Measurements from ENCODE around the gene LRRC41. TPM values are rescaled to one million over a fixed set of nuclear protein-coding genes. Genes with fewer than 3 reads are reported as not detected.
"Not testable (repeated sequence)": the region's sequence is repeated elsewhere in the genome, so short reads cannot be mapped to it uniquely, and the experiment has no call there.

The LRRC41 gene
- total and polyA plus RNA-seq, 8 donors: 19.8 to 31.3 (median 26.2) TPM

DNA sequence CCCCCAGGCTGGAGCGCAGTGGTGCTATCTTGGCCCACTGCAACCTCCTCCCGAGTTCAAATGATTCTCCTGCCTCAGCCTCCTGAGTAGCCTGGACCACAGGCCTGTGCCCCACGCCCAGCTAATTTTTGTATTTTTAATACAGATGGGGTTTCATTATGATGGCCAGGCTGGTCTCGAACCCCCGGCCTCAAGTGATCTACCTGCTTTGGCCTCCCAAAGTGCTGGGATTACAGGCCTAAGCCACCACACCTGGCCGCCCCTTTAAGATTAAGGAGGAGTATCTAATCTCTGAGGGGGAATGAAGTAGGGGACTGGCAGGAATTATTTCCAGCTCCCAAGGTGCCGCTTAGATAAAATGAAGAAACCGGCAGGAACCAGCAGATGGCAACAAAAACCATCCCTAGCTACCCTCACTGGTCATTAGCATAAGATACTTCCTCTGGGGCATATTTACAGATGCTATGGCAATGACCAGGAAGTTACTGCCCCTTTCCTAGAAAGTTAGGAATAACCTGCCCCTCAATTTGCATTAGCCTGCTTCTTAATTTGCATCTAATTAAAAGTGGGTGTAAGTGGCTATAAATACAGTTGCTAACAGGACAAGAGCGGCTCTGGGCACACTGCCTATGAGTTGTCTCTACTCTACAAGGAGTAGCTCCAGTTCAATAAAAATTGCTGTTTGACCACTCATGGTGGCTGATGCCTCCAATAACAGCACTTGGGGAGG lies 30.0 kb upstream of the LRRC41 start:
- intact Hi-C loops (cut with DNase I): no loop called here
- ATAC-seq: peak in 3 of 4 donors; percentile 55 to 75 (median 71)
- FAIRE-seq: no peak
- Histone ChIP-seq H3K9me3 (no peaks in the 10 kb centered on the region), H3K27ac (no peak overlapping the region), H3K27me3 (no peaks in the 10 kb centered on the region), H3K36me3 (no peaks in the 10 kb centered on the region), H3K4me1 (no peaks in the 10 kb centered on the region), H3K4me3 (no peak overlapping the region)
- TF ChIP-seq, protein P1, sequence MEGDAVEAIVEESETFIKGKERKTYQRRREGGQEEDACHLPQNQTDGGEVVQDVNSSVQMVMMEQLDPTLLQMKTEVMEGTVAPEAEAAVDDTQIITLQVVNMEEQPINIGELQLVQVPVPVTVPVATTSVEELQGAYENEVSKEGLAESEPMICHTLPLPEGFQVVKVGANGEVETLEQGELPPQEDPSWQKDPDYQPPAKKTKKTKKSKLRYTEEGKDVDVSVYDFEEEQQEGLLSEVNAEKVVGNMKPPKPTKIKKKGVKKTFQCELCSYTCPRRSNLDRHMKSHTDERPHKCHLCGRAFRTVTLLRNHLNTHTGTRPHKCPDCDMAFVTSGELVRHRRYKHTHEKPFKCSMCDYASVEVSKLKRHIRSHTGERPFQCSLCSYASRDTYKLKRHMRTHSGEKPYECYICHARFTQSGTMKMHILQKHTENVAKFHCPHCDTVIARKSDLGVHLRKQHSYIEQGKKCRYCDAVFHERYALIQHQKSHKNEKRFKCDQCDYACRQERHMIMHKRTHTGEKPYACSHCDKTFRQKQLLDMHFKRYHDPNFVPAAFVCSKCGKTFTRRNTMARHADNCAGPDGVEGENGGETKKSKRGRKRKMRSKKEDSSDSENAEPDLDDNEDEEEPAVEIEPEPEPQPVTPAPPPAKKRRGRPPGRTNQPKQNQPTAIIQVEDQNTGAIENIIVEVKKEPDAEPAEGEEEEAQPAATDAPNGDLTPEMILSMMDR (IDR thresholded peaks at IDR 0.05): no peak
- 68 to 70% methylated on average over 9 of the region's 9 CpGs for WGBS, 2 donors
- DNase-seq: no peak

DNA sequence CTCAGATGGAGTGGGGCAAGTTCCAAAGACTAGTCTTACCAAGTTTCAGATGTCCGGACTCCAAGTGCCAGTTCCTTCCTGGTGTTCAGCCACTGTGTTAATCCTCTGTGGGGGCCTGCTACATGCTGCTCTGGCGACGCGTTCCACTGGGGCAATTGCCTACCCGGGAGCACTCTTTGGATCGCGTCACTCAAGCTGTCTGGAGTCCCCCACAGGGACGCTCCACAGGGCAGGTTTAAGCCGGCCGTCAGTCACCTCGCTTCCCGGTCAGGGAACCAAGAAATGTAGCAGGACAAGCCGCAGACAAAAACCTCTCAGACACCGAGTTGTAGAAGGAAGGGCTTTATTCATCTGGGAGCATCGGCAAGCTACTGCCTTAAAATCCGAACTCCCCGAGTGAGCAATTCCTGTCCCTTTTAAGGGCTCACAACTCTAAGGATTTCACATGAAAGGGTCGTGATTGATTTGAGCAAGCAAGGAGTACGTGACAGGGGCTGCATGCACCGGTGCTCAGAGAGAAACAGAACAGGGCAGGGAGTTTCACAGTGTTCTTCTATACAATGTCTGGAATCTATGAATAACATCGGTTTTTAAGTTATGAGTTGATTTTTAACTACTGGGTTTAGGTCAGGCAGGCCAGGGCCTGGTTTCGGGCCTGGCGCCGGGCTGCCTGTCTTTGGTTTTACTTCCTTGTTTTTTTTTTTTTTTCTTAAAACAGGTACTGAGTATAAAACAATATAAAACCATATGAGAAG lies 28.5 kb upstream of the LRRC41 start:
- DNase-seq; intact Hi-C loops (cut with DNase I); FAIRE-seq; H3K27me3 ChIP-seq; H3K4me3 ChIP-seq; H3K9me3 ChIP-seq; H3K4me1 ChIP-seq; ATAC-seq; H3K36me3 ChIP-seq: not testable (repeated sequence)
- WGBS, 2 donors: 73 to 76% methylated on average over 24 of the region's 24 CpGs
- H3K27ac ChIP-seq: peak overlapping the region in 1 of 4 donors; percentile 30

DNA sequence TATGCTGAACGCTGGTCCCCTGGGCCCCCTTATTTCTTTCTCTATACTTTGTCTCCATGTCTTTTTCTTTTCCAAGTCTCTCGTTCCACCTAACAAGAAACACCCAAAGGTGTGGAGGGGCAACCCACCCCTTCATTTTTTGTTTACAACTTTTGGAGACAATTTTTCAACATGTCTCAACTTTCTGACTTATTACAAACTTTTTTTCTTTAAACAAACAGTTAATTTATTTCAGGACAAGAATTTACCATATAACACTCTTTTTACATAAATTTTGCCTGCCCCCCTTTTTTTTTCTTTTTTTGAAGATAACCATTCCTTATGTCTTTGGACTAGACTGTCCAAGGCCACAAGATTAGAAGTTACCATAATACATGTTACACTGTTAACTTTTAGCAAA lies 27.0 kb upstream of the LRRC41 start:
- DNase-seq; H3K27me3 ChIP-seq; H3K27ac ChIP-seq; H3K36me3 ChIP-seq; H3K4me1 ChIP-seq; intact Hi-C loops (cut with DNase I); FAIRE-seq; ATAC-seq; H3K4me3 ChIP-seq; H3K9me3 ChIP-seq: not testable (repeated sequence)
- 67 to 83% methylated on average over 2 of the region's 2 CpGs for WGBS, 2 donors

DNA sequence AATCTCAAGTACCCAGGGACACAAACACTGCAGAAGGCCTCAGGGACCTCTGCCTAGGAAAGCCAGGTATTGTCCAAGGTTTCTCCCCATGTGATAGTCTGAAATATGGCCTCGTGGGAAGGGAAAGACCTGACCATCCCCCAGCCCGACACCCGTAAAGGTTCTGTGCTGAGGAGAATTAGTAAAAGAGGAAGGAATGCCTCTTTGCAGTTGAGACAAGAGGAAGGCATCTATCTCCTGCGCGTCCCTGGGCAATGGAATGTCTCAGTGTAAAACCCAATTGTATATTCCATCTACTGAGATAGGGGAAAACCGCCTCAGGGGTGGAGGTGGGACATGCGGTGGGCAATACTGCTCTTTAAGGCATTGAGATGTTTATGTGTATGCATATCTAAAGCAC lies 26.4 kb upstream of the LRRC41 start:
- H3K27me3 ChIP-seq; ATAC-seq; H3K36me3 ChIP-seq; H3K4me3 ChIP-seq; intact Hi-C loops (cut with DNase I); H3K27ac ChIP-seq; H3K4me1 ChIP-seq; DNase-seq; FAIRE-seq; H3K9me3 ChIP-seq: not testable (repeated sequence)
- WGBS, 2 donors: 72 to 76% methylated on average over 5 to 6 of the region's 7 CpGs

DNA sequence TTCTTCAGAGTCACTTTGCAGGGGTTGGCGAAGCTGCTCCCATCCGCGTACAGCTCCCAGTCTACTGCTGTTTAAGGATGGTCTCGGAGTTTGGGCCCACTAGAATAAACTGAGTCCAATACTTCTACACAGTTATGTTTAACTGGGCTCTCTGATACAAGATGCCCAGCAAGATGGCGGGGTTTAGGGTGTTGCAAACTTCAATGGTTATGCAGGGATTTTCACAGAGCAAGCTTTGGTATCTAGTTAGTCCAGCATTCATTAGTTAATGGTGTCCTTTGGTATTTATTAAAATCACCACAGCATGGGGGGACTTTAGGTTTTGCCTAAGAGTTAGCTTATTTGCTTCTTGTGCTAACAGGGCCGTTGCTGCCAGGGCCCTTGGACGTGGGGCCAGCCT lies 24.8 kb upstream of the LRRC41 start:
- H3K4me3 ChIP-seq; H3K27me3 ChIP-seq; H3K36me3 ChIP-seq; ATAC-seq; H3K9me3 ChIP-seq; FAIRE-seq; DNase-seq; H3K4me1 ChIP-seq; H3K27ac ChIP-seq; intact Hi-C loops (cut with DNase I): not testable (repeated sequence)
- WGBS, 2 donors: 86 to 90% methylated on average over 7 of the region's 7 CpGs

DNA sequence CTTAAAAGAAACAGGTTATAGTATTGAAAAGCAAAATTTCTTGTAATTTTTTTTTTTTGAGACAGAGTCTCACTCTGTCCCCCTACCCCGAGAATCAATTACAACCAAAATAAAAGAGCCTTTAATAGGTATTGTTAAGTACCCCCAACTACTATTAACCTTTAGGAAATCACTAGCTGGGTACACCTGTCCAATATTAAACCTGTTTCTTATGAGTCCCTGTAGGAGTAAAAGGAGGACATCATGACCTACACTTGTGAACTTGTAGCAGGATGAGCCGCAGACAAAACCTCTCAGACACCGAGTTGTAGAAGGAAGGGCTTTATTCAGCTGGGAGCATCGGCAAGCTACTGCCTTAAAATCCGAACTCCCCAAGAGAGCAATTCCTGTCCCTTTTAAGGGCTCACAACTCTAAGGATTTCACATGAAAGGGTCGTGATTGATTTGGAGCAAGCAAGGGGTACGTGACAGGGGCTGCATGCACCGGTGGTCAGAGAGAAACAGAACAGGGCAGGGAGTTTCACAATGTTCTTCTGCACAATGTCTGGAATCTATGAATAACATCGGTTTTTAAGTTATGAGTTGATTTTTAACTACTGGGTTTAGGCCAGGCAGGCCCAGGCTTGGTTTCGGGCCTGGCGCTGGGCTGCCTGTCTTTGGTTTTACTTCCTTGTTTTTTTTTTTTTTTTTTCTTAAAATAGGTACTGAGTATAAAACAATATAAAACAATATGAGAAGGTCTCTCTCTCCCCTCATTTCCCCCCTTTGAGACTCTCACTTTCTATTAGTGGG lies 22.1 kb upstream of the LRRC41 start:
- H3K27ac ChIP-seq; FAIRE-seq; ATAC-seq; intact Hi-C loops (cut with DNase I); H3K9me3 ChIP-seq; H3K4me3 ChIP-seq; H3K4me1 ChIP-seq; DNase-seq; H3K27me3 ChIP-seq; H3K36me3 ChIP-seq: not testable (repeated sequence)
- 82 to 89% methylated on average over 11 of the region's 11 CpGs for WGBS, 2 donors

DNA sequence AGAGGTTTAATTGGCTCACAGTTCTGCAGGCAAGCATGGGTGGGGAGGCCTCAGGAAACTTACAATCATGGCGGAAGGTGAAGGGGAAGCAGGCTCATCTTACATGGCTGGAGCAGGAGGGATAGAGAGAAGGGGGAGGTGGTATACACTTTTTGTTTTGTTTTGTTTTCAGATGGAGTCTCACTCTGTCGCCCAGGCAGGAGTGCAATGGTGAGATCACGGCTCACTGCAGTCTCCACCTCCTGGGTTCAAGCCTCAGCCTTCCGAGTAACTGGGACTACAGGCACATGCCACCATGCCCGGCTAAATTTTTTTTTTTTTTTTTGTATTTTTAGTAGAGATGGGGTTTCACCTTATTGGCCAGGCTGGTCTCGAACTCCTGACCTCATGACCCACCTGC lies 18.8 kb upstream of the LRRC41 start:
- H3K4me1 ChIP-seq; H3K9me3 ChIP-seq; DNase-seq; H3K27ac ChIP-seq; FAIRE-seq; intact Hi-C loops (cut with DNase I); ATAC-seq; H3K4me3 ChIP-seq; H3K27me3 ChIP-seq; H3K36me3 ChIP-seq: not testable (repeated sequence)
- WGBS, 2 donors: 90 to 94% methylated on average over 6 of the region's 6 CpGs

DNA sequence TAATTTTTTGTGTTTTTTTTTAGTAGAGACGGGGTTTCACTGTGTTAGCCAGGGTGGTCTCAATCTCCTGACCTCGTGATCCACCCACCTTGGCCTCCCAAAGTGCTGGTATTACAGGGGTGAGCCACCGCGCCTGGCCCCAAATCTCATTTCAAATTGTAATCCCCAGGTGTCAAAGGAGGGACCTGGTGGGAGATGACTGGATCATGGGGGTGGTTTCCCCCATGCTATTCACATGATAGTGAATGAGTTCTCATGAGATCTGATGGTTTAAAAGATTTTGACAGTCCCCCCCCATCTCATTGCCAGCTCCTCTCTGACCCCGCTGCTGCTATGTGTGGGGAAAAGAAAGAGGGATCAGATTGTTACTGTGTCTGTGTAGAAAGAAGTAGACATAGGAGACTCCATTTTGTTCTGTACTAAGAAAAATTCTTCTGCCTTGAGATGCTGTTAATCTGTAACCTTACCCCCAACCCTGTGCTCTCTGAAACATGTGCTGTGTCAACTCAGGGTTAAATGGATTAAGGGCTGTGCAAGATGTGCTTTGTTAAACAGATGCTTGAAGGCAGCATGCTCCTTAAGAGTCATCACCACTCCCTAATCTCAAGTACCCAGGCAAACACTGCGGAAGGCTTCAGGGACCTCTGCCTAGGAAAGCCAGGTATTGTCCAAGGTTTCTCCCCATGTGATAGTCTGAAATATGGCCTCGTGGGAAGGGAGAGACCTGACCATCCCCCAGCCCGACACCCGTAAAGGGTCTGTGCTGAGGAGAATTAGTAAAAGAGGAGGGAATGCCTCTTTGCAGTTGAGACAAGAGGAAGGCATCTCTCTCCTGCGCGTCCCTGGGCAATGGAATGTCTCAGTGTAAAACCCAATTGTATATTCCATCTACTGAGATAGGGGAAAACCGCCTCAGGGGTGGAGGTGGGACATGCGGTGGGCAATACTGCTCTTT lies 16.8 kb upstream of the LRRC41 start:
- H3K27me3 ChIP-seq; H3K9me3 ChIP-seq; H3K4me1 ChIP-seq; H3K27ac ChIP-seq; ATAC-seq; intact Hi-C loops (cut with DNase I); FAIRE-seq; H3K4me3 ChIP-seq; DNase-seq: not testable (repeated sequence)
- WGBS, 2 donors: 78 to 80% methylated on average over 11 to 12 of the region's 13 CpGs
- peaks cover 0 to 14% (median 0%) of the 10 kb centered on the region in 3 donors for H3K36me3 ChIP-seq

DNA sequence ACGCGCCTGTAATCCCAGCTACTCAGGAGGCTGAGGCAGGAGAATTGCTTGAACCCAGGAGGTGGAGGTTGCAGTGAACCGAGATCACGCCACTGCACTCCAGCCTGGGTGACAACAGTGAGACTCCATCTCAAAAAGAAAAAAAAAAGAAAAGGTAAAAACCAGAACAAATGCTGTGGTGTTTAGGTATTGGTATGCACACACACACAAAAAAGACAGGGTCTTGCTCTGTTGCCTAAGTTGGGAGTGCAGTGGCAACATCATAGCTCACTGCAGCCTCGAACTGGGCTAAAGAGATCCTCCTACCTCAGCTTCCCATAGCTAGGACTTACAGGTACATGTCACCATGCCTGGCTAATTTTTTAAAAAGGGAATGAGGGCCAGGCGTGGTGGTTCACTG lies 15.9 kb upstream of the LRRC41 start:
- 88 to 92% methylated on average over 6 of the region's 6 CpGs for WGBS, 2 donors

More for the DNA sequence above, 15.9 kb upstream of the LRRC41 start:
- H3K36me3 ChIP-seq: peaks cover 0 to 18% (median 0%) of the 10 kb centered on the region in 3 donors
- ATAC-seq; H3K4me3 ChIP-seq; H3K27ac ChIP-seq; H3K9me3 ChIP-seq; DNase-seq; intact Hi-C loops (cut with DNase I); H3K4me1 ChIP-seq; H3K27me3 ChIP-seq; FAIRE-seq: not testable (repeated sequence)

Measured in pancreas (tissue), 10 donors.